Naive thymus-derived CD4-positive, alpha-beta T cell (primary cell): ENCODE data around the gene VASH2. TPM values are rescaled to one million over a fixed set of nuclear protein-coding genes. Genes with fewer than 3 reads are reported as not detected.
"Not testable (repeated sequence)": the region's sequence is repeated elsewhere in the genome, so short reads cannot be mapped to it uniquely, and the experiment has no call there.

Source experiments
- ATAC-seq: fragments of 150-1000 bp; cut with Tn5 transposase; 2 replicates; pipeline ENCODE4 v1.10.0; 2021; ENCODE audit warnings: mild to moderate bottlenecking, moderate library complexity
- CTCF ChIA-PET: fragments of 350-600 bp; sonication (Branson Sonifier 250); formaldehyde crosslinking; loops from one replicate; lab custom pipeline; 2021; ENCODE audit warnings: antibody characterized with exemption; lab: Charles Lee
- POLR2A ChIA-PET: fragments of 350-600 bp; sonication (Branson Sonifier 250); formaldehyde crosslinking; loops from one replicate; lab custom pipeline; 2021; ENCODE audit warnings: antibody characterized with exemption, inconsistent platforms; lab: Charles Lee
- DNase-seq, 9 donors: peaks; one replicate each; pipeline versions ENCODE4 v3.0.0 to v3.0.0-alpha.2; 2020 to 2022; ENCODE audit warnings: mixed read lengths in 1 of 9
- H3K27ac ChIP-seq: one replicate; pipeline ENCODE4 v1.7.0; 2013; ENCODE audit warnings: mild to moderate bottlenecking, low read depth, low read length, moderate library complexity
- H3K27me3 ChIP-seq, 2 donors: one replicate each; pipeline ENCODE4 v1.7.0; 2013; ENCODE audit warnings: low read length in 2 of 2, mild to moderate bottlenecking in 2 of 2, moderate library complexity in 2 of 2; ENCODE audit not compliant: control insufficient read depth in 2 of 2, insufficient read depth in 2 of 2
- H3K36me3 ChIP-seq, 3 experiments: 1 replicate in 2 of 3; 2 replicates in 1 of 3; pipeline ENCODE4 v1.7.0; 2013; ENCODE audit warnings: low read length in 3 of 3, mild to moderate bottlenecking in 3 of 3, moderate library complexity in 1 of 3; ENCODE audit not compliant: insufficient read depth in 3 of 3, control insufficient read depth in 2 of 3
- H3K4me1 ChIP-seq, 2 donors: one replicate each; pipeline ENCODE4 v1.7.0; 2013; ENCODE audit warnings: low read length in 2 of 2, mild to moderate bottlenecking in 2 of 2, moderate library complexity in 1 of 2; ENCODE audit not compliant: control insufficient read depth in 2 of 2, insufficient read depth in 2 of 2
- H3K4me3 ChIP-seq: 2 replicates; pipeline ENCODE4 v1.7.0; 2013; ENCODE audit warnings: mild to moderate bottlenecking, low read length
- H3K9me3 ChIP-seq, 3 experiments: 1 replicate in 2 of 3; 2 replicates in 1 of 3; pipeline ENCODE4 v1.7.0; 2013; ENCODE audit warnings: low read length in 3 of 3; ENCODE audit not compliant: control insufficient read depth in 2 of 3
- H3K27ac Mint-ChIP-seq, 9 donors: one replicate each; pipeline ENCODE4 v1.8.0; 2020 to 2022; ENCODE audit warnings: mixed read lengths in 9 of 9, mild to moderate bottlenecking in 8 of 9, moderate library complexity in 5 of 9, inconsistent platforms in 2 of 9
- H3K27me3 Mint-ChIP-seq, 5 donors: one replicate each; pipeline ENCODE4 v1.8.0; 2021 to 2022; ENCODE audit warnings: mixed read lengths in 5 of 5, mild to moderate bottlenecking in 1 of 5
- H3K36me3 Mint-ChIP-seq, 5 donors: one replicate each; pipeline ENCODE4 v1.8.0; 2020 to 2022; ENCODE audit warnings: mixed read lengths in 5 of 5, mild to moderate bottlenecking in 3 of 5, inconsistent platforms in 1 of 5
- H3K4me1 Mint-ChIP-seq, 7 donors: one replicate each; pipeline ENCODE4 v1.8.0; 2020 to 2022; ENCODE audit warnings: mixed read lengths in 7 of 7, mild to moderate bottlenecking in 3 of 7, inconsistent platforms in 1 of 7
- H3K4me3 Mint-ChIP-seq, 10 donors: one replicate each; pipeline ENCODE4 v1.8.0; 2020 to 2022; ENCODE audit warnings: mild to moderate bottlenecking in 10 of 10, mixed read lengths in 10 of 10, moderate library complexity in 6 of 10, inconsistent platforms in 2 of 10
- H3K9me3 Mint-ChIP-seq, 11 donors: one replicate each; pipeline ENCODE4 v1.8.0; 2020 to 2022; ENCODE audit warnings: mixed read lengths in 11 of 11, mild to moderate bottlenecking in 4 of 11, inconsistent platforms in 1 of 11, moderate library complexity in 1 of 11
- intact Hi-C, 2 donors: fragments of 100-400 bp; cut with micrococcal nuclease; formaldehyde crosslinking; loops; one replicate each; pipeline ENCODE4 v1.15.1; 2023
- polyA plus RNA-seq, 2 donors: library from polyadenylated mRNA; unstranded; fragments of 300-500 nt; fragmentation: Illumina TruSeq; gene quantifications; one replicate each; pipeline ENCODE4 v1.2.3, GENCODE V29; 2021
- total RNA-seq, 6 experiments: library from RNA in 5 of 6; stranded (reverse) in 5 of 6; gene quantifications; 1 replicate in 5 of 6; 2 replicates in 1 of 6; pipeline ENCODE4 v1.2.3 and lab custom pipeline; 2021 to 2026

The VASH2 gene
- total and polyA plus RNA-seq, 7 experiments from 2014 or later = 0.73 to 1.1 TPM; not detected in 5

GRCh38 chr1:212959266-212960220 is 9.2 kb downstream of the VASH2 start:
- Mint-ChIP-seq H3K9me3 (peaks cover 0 to 2% (median 0%) of the 10 kb centered on the region in 11 donors), H3K4me3 (no peak overlapping the region), H3K4me1 (peaks cover 0 to 4% (median 0%) of the 10 kb centered on the region in 7 donors), H3K36me3 (no peaks in the 10 kb centered on the region), H3K27me3 (peaks cover 23 to 36% (median 30%) of the 10 kb centered on the region in 5 donors), H3K27ac (no peak overlapping the region)
- intact Hi-C loops = no loop called here
- Histone ChIP-seq H3K9me3 (no peaks in the 10 kb centered on the region), H3K4me3 (no peak overlapping the region), H3K4me1 (no peaks in the 10 kb centered on the region), H3K27ac (no peak overlapping the region), H3K27me3 (no peaks in the 10 kb centered on the region), H3K36me3 (no peaks in the 10 kb centered on the region)
- ChIA-PET POLR2A (no interaction called here), CTCF (no interaction called here)
- no peak for DNase-seq
- no peak for ATAC-seq

- CTCF ChIA-PET = no interaction called here
- no peaks in the 10 kb centered on the region for H3K36me3 ChIP-seq
- no peak for ATAC-seq
- Mint-ChIP-seq H3K4me3 (no peak overlapping the region), H3K36me3 (no peaks in the 10 kb centered on the region), H3K27ac (no peak overlapping the region), H3K4me1 (peaks cover 0 to 4% (median 0%) of the 10 kb centered on the region in 7 donors), H3K27me3 (peaks cover 15 to 34% (median 30%) of the 10 kb centered on the region in 5 donors), H3K9me3 (peaks cover 0 to 2% (median 0%) of the 10 kb centered on the region in 11 donors)
- no peaks in the 10 kb centered on the region for H3K4me1 ChIP-seq
- H3K27me3 ChIP-seq = peaks cover 0 to 4% of the 10 kb centered on the region in 2 donors
- no peaks in the 10 kb centered on the region for H3K9me3 ChIP-seq
- H3K27ac ChIP-seq = no peak overlapping the region
- intact Hi-C loops = no loop called here
- POLR2A ChIA-PET = no interaction called here
- no peak for DNase-seq
- no peak overlapping the region for H3K4me3 ChIP-seq
Observed at GRCh38 chr1:212960932-212961331, 10.6 kb downstream of the VASH2 start.

GRCh38 chr1:212962509-212962908 is 12.2 kb downstream of the VASH2 start:
- peaks cover 0 to 2% (median 0%) of the 10 kb centered on the region in 11 donors for H3K9me3 Mint-ChIP-seq
- no peaks in the 10 kb centered on the region for H3K4me1 ChIP-seq
- H3K27ac Mint-ChIP-seq = no peak overlapping the region
- H3K9me3 ChIP-seq = no peaks in the 10 kb centered on the region
- no peaks in the 10 kb centered on the region for H3K36me3 Mint-ChIP-seq
- DNase-seq (no peak), ATAC-seq (no peak)
- H3K4me3 ChIP-seq = no peak overlapping the region
- peaks cover 6 to 37% (median 29%) of the 10 kb centered on the region in 5 donors for H3K27me3 Mint-ChIP-seq
- no peak overlapping the region for H3K27ac ChIP-seq
- no peaks in the 10 kb centered on the region for H3K4me1 Mint-ChIP-seq
- intact Hi-C loops = no loop called here
- no peak overlapping the region for H3K4me3 Mint-ChIP-seq
- no peaks in the 10 kb centered on the region for H3K36me3 ChIP-seq
- ChIA-PET CTCF (interaction anchor here (0.7 kb wide), 1 partner anchor 39 kb away, joined by 5 read pairs; no protein-coding TSS in a partner anchor), POLR2A (no interaction called here)
- peaks cover 0 to 4% of the 10 kb centered on the region in 2 donors for H3K27me3 ChIP-seq

- ATAC-seq = no peak
- intact Hi-C loops = no loop called here
- H3K27me3 Mint-ChIP-seq = peaks cover 12 to 45% (median 26%) of the 10 kb centered on the region in 5 donors
Observed at GRCh38 chr1:212964102-212964501, 13.8 kb downstream of the VASH2 start.

GRCh38 chr1:212964993-212965392 is 14.7 kb downstream of the VASH2 start:
- H3K4me1 Mint-ChIP-seq, H3K27me3 ChIP-seq, H3K4me1 ChIP-seq, ATAC-seq, DNase-seq, H3K36me3 Mint-ChIP-seq, H3K27ac Mint-ChIP-seq, intact Hi-C loops, H3K9me3 ChIP-seq, H3K9me3 Mint-ChIP-seq, POLR2A ChIA-PET, H3K4me3 Mint-ChIP-seq, H3K36me3 ChIP-seq, H3K4me3 ChIP-seq, H3K27ac ChIP-seq: not testable (repeated sequence)
- CTCF ChIA-PET = interaction anchor here (0.6 kb wide), 1 partner anchor 32 kb away, joined by 3 read pairs; no protein-coding TSS in a partner anchor
- H3K27me3 Mint-ChIP-seq = peaks cover 13 to 47% (median 22%) of the 10 kb centered on the region in 5 donors

More at GRCh38 chr1:212964102-212964501, 13.8 kb downstream of the VASH2 start:
- H3K36me3 ChIP-seq = no peaks in the 10 kb centered on the region
- peaks cover 0 to 4% of the 10 kb centered on the region in 2 donors for H3K27me3 ChIP-seq
- DNase-seq = no peak
- Mint-ChIP-seq H3K4me3 (no peak overlapping the region), H3K36me3 (peaks cover 0 to 3% (median 0%) of the 10 kb centered on the region in 5 donors), H3K4me1 (peaks cover 0 to 5% (median 0%) of the 10 kb centered on the region in 7 donors), H3K9me3 (peaks cover 0 to 2% (median 0%) of the 10 kb centered on the region in 11 donors), H3K27ac (no peak overlapping the region)
- CTCF ChIA-PET = no interaction called here
- H3K4me1 ChIP-seq = no peaks in the 10 kb centered on the region
- H3K27ac ChIP-seq = no peak overlapping the region
- POLR2A ChIA-PET = no interaction called here
- no peak overlapping the region for H3K4me3 ChIP-seq
- H3K9me3 ChIP-seq = no peaks in the 10 kb centered on the region

- Histone ChIP-seq H3K36me3 (no peaks in the 10 kb centered on the region), H3K4me3 (no peak overlapping the region), H3K9me3 (no peaks in the 10 kb centered on the region), H3K27me3 (peaks cover 0 to 4% of the 10 kb centered on the region in 2 donors), H3K4me1 (no peaks in the 10 kb centered on the region), H3K27ac (no peak overlapping the region)
- intact Hi-C loops = no loop called here
- ChIA-PET CTCF (no interaction called here), POLR2A (no interaction called here)
- Mint-ChIP-seq H3K27me3 (peaks cover 13 to 43% (median 18%) of the 10 kb centered on the region in 5 donors), H3K36me3 (peaks cover 0 to 3% (median 0%) of the 10 kb centered on the region in 5 donors), H3K4me1 (peaks cover 0 to 5% (median 0%) of the 10 kb centered on the region in 7 donors), H3K27ac (no peak overlapping the region), H3K4me3 (no peak overlapping the region), H3K9me3 (peaks cover 0 to 1% (median 0%) of the 10 kb centered on the region in 11 donors)
- ATAC-seq (no peak), DNase-seq (no peak)
Observed at GRCh38 chr1:212966616-212967015, 16.3 kb downstream of the VASH2 start.
